Endothelial cell (in vitro differentiated cells): ENCODE data around the gene C1orf105. TPM values are rescaled to one million over a fixed set of nuclear protein-coding genes. Genes with fewer than 3 reads are reported as not detected.

Experiments
- DNase-seq: peaks from one replicate; pipeline ENCODE4 v3.0.0; 2021; ENCODE audit warnings: low spot score
- H3K27ac Mint-ChIP-seq: one replicate; pipeline ENCODE4 v1.8.0; 2021; ENCODE audit warnings: mixed read lengths, inconsistent platforms; ENCODE audit not compliant: unreplicated experiment
- H3K27me3 Mint-ChIP-seq: one replicate; pipeline ENCODE4 v1.8.0; 2021; ENCODE audit warnings: mild to moderate bottlenecking, moderate library complexity, mixed read lengths, inconsistent platforms; ENCODE audit not compliant: unreplicated experiment
- H3K36me3 Mint-ChIP-seq: one replicate; pipeline ENCODE4 v1.8.0; 2021; ENCODE audit warnings: mild to moderate bottlenecking, low read depth, mixed read lengths, inconsistent platforms; ENCODE audit not compliant: unreplicated experiment
- H3K4me1 Mint-ChIP-seq: one replicate; pipeline ENCODE4 v1.8.0; 2021; ENCODE audit warnings: mild to moderate bottlenecking, mixed read lengths, inconsistent platforms; ENCODE audit not compliant: unreplicated experiment
- H3K4me3 Mint-ChIP-seq: one replicate; pipeline ENCODE4 v1.8.0; 2021; ENCODE audit warnings: mild to moderate bottlenecking, mixed read lengths, inconsistent platforms; ENCODE audit not compliant: unreplicated experiment
- H3K9me3 Mint-ChIP-seq: one replicate; pipeline ENCODE4 v1.8.0; 2021; ENCODE audit warnings: mixed read lengths, inconsistent platforms; ENCODE audit not compliant: unreplicated experiment
- CTCF ChIP-seq: fragments of 200-600 bp; sonication (generic); IDR thresholded peaks from one replicate; pipeline ENCODE4 v1.5.0; 2021; ENCODE audit warnings: antibody characterized with exemption; ENCODE audit not compliant: unreplicated experiment
- total RNA-seq: library from RNA; stranded (reverse); fragmentation: NEBNext Ultra II Directional; extraction: Animal tissue kit (Norgen Biotek cat#: 25700); gene quantifications from one replicate; pipeline ENCODE4 v1.2.1, GENCODE V29; 2021; ENCODE audit not compliant: unreplicated experiment

C1orf105 gene
- total RNA-seq, 1 donor from 2014 or later = 0.85 TPM

DNA sequence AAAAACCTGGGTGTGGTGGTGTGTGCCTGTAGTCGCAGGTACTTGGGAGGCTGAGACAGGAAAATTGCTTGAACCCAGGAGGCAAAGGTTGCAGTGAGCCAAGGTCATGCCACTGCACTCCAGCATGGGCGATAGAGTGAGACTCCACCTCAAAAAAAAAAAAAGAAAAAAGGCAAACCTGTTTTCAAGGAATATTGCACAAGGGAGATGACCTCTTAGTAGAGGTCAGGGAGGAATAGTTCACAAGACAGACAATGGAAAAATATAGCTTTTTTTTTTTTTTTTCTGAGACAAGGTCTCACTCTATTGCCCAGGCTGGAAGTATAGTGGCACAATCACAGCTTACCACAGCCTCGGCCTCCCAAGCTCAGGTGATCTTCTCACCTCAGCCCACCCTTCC is 90.0 kb downstream of the C1orf105 start:
- no peak for DNase-seq
- H3K9me3 Mint-ChIP-seq = no peaks in the 10 kb centered on the region
- H3K27ac Mint-ChIP-seq = no peak overlapping the region
- no peak for TF ChIP-seq CTCF
- H3K27me3 Mint-ChIP-seq = peaks cover 2% of the 10 kb centered on the region
- H3K4me1 Mint-ChIP-seq = peaks cover 5% of the 10 kb centered on the region
- H3K4me3 Mint-ChIP-seq = no peak overlapping the region
- H3K36me3 Mint-ChIP-seq = no peaks in the 10 kb centered on the region

DNA sequence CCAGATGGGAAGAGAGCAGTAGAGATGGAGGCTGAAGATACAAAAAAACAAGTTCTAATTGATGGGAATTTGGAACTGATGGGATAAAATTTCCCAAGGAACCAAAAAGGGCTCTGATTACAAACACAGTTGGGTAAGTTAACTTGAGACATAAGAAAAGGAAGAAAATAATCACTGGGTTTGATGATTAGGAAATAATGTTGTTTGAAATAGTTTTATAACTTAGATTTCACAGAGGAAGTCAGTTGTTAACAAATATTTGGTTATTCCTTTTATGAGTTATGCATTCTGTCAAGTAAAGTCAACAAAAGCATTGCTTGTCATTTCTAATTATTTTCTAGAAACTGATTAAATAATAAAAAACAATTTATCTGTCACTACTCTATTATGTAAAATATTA is 92.1 kb downstream of the C1orf105 start:
- Mint-ChIP-seq H3K36me3 (no peaks in the 10 kb centered on the region), H3K4me1 (peaks cover 2% of the 10 kb centered on the region), H3K27me3 (peaks cover 2% of the 10 kb centered on the region), H3K27ac (no peak overlapping the region), H3K4me3 (no peak overlapping the region), H3K9me3 (no peaks in the 10 kb centered on the region)
- no peak for DNase-seq
- no peak for TF ChIP-seq CTCF

GRCh38 chr1:172513479-172513878 is 93.0 kb downstream of the C1orf105 start:
- peaks cover 4% of the 10 kb centered on the region for H3K4me1 Mint-ChIP-seq
- no peak for TF ChIP-seq CTCF
- no peaks in the 10 kb centered on the region for H3K36me3 Mint-ChIP-seq
- H3K4me3 Mint-ChIP-seq = no peak overlapping the region
- no peak for DNase-seq
- no peaks in the 10 kb centered on the region for H3K9me3 Mint-ChIP-seq
- H3K27ac Mint-ChIP-seq = no peak overlapping the region
- peaks cover 2% of the 10 kb centered on the region for H3K27me3 Mint-ChIP-seq

DNA sequence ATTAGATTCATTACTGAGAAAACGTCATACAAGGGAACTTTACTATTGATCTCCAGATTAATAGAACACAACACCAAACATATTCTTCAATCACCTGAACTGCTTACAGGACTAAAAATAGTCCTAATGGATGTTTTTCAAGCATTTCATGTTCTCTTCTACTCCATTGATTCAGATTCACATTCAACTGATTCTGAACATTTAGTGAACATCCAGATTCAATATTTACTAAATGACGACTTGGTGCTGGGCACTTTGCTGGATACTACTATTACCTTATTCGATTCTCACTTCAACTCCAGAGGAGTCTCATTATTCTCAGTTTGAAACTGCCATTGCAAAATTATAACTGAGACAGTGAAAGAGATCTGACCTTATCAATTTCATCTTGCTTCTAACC is 93.6 kb downstream of the C1orf105 start:
- Mint-ChIP-seq H3K27ac (no peak overlapping the region), H3K4me1 (peaks cover 4% of the 10 kb centered on the region), H3K27me3 (peaks cover 2% of the 10 kb centered on the region), H3K36me3 (no peaks in the 10 kb centered on the region), H3K4me3 (no peak overlapping the region), H3K9me3 (no peaks in the 10 kb centered on the region)
- DNase-seq = no peak
- TF ChIP-seq CTCF = no peak

GRCh38 chr1:172515436-172515835 is 95.0 kb downstream of the C1orf105 start:
- H3K9me3 Mint-ChIP-seq = no peaks in the 10 kb centered on the region
- H3K27me3 Mint-ChIP-seq = peaks cover 2% of the 10 kb centered on the region
- H3K36me3 Mint-ChIP-seq = no peaks in the 10 kb centered on the region
- TF ChIP-seq CTCF = no peak
- H3K27ac Mint-ChIP-seq = no peak overlapping the region
- DNase-seq = no peak
- H3K4me3 Mint-ChIP-seq = no peak overlapping the region
- peaks cover 4% of the 10 kb centered on the region for H3K4me1 Mint-ChIP-seq
